Measurements from ENCODE around the gene PDZK1IP1. TPM values are rescaled to one million over a fixed set of nuclear protein-coding genes. Genes with fewer than 3 reads are reported as not detected.
A peak's percentile ranks its signal among the peaks of the same experiment; 100 is the strongest.

The PDZK1IP1 gene
- total and polyA plus RNA-seq, 4 donors = 0.75 to 2.2 (median 0.98) TPM

- 65% methylated on average over 3 of the region's 3 CpGs for WGBS
- peaks cover 0 to 14% (median 7%) of the 10 kb centered on the region in 4 donors for H3K4me1 ChIP-seq (ENCODE audit: control insufficient read depth in 4 of 4, insufficient read depth in 4 of 4, low read length in 3 of 4)
- H3K9ac ChIP-seq (ENCODE audit: low read depth in 1 of 2, low read length in 2 of 2) = no peak overlapping the region
- TF ChIP-seq GABPA (IDR thresholded peaks at IDR 0.05 in 1 of 2, conservative IDR thresholded peaks at IDR 0.05 in 1 of 2) (no peak), REST (IDR thresholded peaks at IDR 0.05) (no peak), HNF4G (IDR thresholded peaks at IDR 0.05) (no peak), TAF1 (conservative IDR thresholded peaks at IDR 0.05) (no peak), SP1 (IDR thresholded peaks at IDR 0.05) (no peak), FOXA2 (IDR thresholded peaks at IDR 0.05) (no peak), EGR1 (IDR thresholded peaks at IDR 0.05; ENCODE audit: low read depth in 2 of 2) (no peak)
- no peak overlapping the region for H3K4me3 ChIP-seq (ENCODE audit: low read depth in 1 of 3, low read length in 3 of 3)
- no peak overlapping the region for H3K27ac ChIP-seq (ENCODE audit: low read depth in 1 of 2, low read length in 2 of 2)
- no peaks in the 10 kb centered on the region for H3K36me3 ChIP-seq (ENCODE audit: control insufficient read depth in 4 of 4, insufficient read depth in 3 of 4, low read depth in 1 of 4, low read length in 3 of 4)
- H3K9me3 ChIP-seq (ENCODE audit: control insufficient read depth in 4 of 4, low read length in 3 of 4) = no peaks in the 10 kb centered on the region
- peak; percentile 67 for DNase-seq (ENCODE audit: low spot score)
- peaks cover 0 to 3% (median 0%) of the 10 kb centered on the region in 4 donors for H3K27me3 ChIP-seq (ENCODE audit: control insufficient read depth in 4 of 4, insufficient read depth in 4 of 4, low read length in 3 of 4)
These were observed 9.2 kb downstream of the PDZK1IP1 start for GRCh38 chr1:47180603-47181094.

DNA sequence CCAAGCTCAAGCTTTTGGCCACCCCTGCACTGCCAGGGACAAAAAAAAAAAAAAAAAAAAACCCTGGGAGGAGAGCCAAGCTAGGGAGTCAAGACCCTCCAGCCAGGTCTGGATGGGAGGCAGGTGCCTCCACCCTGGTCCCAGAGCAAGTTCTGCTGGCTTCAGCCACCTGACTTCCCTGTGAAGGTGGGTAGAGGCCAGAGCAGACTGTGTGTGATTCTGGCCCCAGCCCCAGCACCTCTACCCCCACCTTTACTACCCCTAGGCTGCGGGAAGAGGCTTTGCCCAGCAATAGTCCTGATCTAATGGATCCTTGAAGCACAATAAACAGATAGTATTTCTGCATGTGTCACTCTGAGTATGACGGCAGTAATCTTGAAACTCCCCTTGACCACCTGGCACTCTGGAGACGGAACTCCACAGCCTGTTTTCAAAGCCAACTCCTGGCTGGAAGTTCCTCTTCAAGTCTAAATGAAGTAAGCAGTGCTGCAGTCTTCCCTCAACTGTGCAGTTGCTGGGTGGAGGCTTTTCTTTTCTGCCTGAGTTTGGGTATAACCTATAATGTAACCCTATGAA, 9.8 kb downstream of the PDZK1IP1 start:
- Histone ChIP-seq H3K36me3 (ENCODE audit: control insufficient read depth in 4 of 4, insufficient read depth in 3 of 4, low read depth in 1 of 4, low read length in 3 of 4) (no peaks in the 10 kb centered on the region), H3K27me3 (ENCODE audit: control insufficient read depth in 4 of 4, insufficient read depth in 4 of 4, low read length in 3 of 4) (peaks cover 0 to 3% (median 0%) of the 10 kb centered on the region in 4 donors), H3K9ac (ENCODE audit: low read depth in 1 of 2, low read length in 2 of 2) (no peak overlapping the region), H3K4me3 (ENCODE audit: low read depth in 1 of 3, low read length in 3 of 3) (no peak overlapping the region), H3K27ac (ENCODE audit: low read depth in 1 of 2, low read length in 2 of 2) (no peak overlapping the region), H3K9me3 (ENCODE audit: control insufficient read depth in 4 of 4, low read length in 3 of 4) (no peaks in the 10 kb centered on the region), H3K4me1 (ENCODE audit: control insufficient read depth in 4 of 4, insufficient read depth in 4 of 4, low read length in 3 of 4) (peaks cover 0 to 19% (median 9%) of the 10 kb centered on the region in 4 donors)
- 74% methylated on average over 3 of the region's 3 CpGs for WGBS
- peak; percentile 48 for DNase-seq (ENCODE audit: low spot score)
- TF ChIP-seq ATF3 (IDR thresholded peaks at IDR 0.05) = no peak
- TF ChIP-seq NR2F2 (IDR thresholded peaks at IDR 0.05) = no peak
- TF ChIP-seq GABPA (IDR thresholded peaks at IDR 0.05 in 1 of 2, conservative IDR thresholded peaks at IDR 0.05 in 1 of 2) = no peak
- TF ChIP-seq RXRA (IDR thresholded peaks at IDR 0.05) = no peak
- no peak for TF ChIP-seq CTCF (IDR thresholded peaks at IDR 0.05; ENCODE audit: low read depth, low read length, missing input control)
- TF ChIP-seq YY1 (IDR thresholded peaks at IDR 0.05) = no peak
- TF ChIP-seq, protein P1, sequence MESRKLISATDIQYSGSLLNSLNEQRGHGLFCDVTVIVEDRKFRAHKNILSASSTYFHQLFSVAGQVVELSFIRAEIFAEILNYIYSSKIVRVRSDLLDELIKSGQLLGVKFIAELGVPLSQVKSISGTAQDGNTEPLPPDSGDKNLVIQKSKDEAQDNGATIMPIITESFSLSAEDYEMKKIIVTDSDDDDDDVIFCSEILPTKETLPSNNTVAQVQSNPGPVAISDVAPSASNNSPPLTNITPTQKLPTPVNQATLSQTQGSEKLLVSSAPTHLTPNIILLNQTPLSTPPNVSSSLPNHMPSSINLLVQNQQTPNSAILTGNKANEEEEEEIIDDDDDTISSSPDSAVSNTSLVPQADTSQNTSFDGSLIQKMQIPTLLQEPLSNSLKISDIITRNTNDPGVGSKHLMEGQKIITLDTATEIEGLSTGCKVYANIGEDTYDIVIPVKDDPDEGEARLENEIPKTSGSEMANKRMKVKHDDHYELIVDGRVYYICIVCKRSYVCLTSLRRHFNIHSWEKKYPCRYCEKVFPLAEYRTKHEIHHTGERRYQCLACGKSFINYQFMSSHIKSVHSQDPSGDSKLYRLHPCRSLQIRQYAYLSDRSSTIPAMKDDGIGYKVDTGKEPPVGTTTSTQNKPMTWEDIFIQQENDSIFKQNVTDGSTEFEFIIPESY (IDR thresholded peaks at IDR 0.05) = no peak
- no peak for TF ChIP-seq TAF1 (conservative IDR thresholded peaks at IDR 0.05)
- TF ChIP-seq FOXA2 (IDR thresholded peaks at IDR 0.05) = no peak
- TF ChIP-seq HNF4G (IDR thresholded peaks at IDR 0.05) = no peak
- no peak for TF ChIP-seq HNF4A (conservative IDR thresholded peaks at IDR 0.05)
- TF ChIP-seq EGR1 (IDR thresholded peaks at IDR 0.05; ENCODE audit: low read depth in 2 of 2) = no peak
- TF ChIP-seq MAX (IDR thresholded peaks at IDR 0.05) = no peak
- no peak for TF ChIP-seq REST (IDR thresholded peaks at IDR 0.05)
- TF ChIP-seq SP1 (IDR thresholded peaks at IDR 0.05) = no peak
- TF ChIP-seq RAD21 (IDR thresholded peaks at IDR 0.05) = no peak
- no peak for TF ChIP-seq JUND (IDR thresholded peaks at IDR 0.05)
- no peak for TF ChIP-seq FOXA1 (IDR thresholded peaks at IDR 0.05)
